Esophagus squamous epithelium (tissue), 5 donors: ENCODE measurements around the gene MYH1. TPM values are rescaled to one million over a fixed set of nuclear protein-coding genes. Genes with fewer than 3 reads are reported as not detected.
"Not testable (repeated sequence)": the region's sequence is repeated elsewhere in the genome, so short reads cannot be mapped to it uniquely, and the experiment has no call there.

Experiments
- DNase-seq: peaks from one replicate; lab custom pipeline; 2025; lab: John Stamatoyannopoulos, UW
- H3K27ac ChIP-seq, 4 donors: fragments of 200-600 bp; sonication (generic); one replicate each; pipeline ENCODE4 v1.5.1; 2016 to 2019; ENCODE audit warnings: mild to moderate bottlenecking in 1 of 4
- H3K27me3 ChIP-seq, 4 donors: fragments of 200-600 bp; sonication (generic); 1 replicate in 3 of 4; 2 replicates in 1 of 4; pipeline versions ENCODE4 v1.5.1 to v1.6.0; 2017 to 2021; ENCODE audit warnings: antibody characterized with exemption in 1 of 4
- H3K36me3 ChIP-seq, 3 donors: fragments of 200-600 bp; sonication (generic); one replicate each; pipeline ENCODE4 v1.5.1; 2016 to 2019
- H3K4me1 ChIP-seq, 3 donors: fragments of 200-600 bp; sonication (generic); one replicate each; pipeline ENCODE4 v1.5.1; 2017 to 2019
- H3K4me3 ChIP-seq, 4 donors: fragments of 200-600 bp; sonication (generic); 1 replicate in 3 of 4; 2 replicates in 1 of 4; pipeline ENCODE4 v1.5.1; 2016 to 2019; ENCODE audit warnings: mild to moderate bottlenecking in 2 of 4, moderate library complexity in 1 of 4
- H3K9me3 ChIP-seq, 3 donors: fragments of 200-600 bp; sonication (generic); one replicate each; pipeline ENCODE4 v1.5.1; 2016 to 2019
- CTCF ChIP-seq, 6 experiments: fragments of 450-650 bp in 4 of 6; fragments of 200-600 bp in 2 of 6; sonication (generic) in 2 of 6; IDR thresholded peaks; one replicate each; pipeline ENCODE4 v1.5.1; 2016 to 2019; ENCODE audit warnings: antibody characterized with exemption in 6 of 6, mild to moderate bottlenecking in 4 of 6, moderate library complexity in 4 of 6
- POLR2A ChIP-seq, 4 donors: fragments of 450-650 bp; IDR thresholded peaks; one replicate each; pipeline ENCODE4 v1.6.1; 2017; ENCODE audit warnings: antibody characterized with exemption in 4 of 4, mild to moderate bottlenecking in 4 of 4, moderate library complexity in 3 of 4
- WGBS, 2 donors: methylation state at CpG; one replicate each; pipeline ENCODE4 v1.1.5; 2018; 5-methylcytosine and 5-hydroxymethylcytosine counted together
- intact Hi-C: fragments of 100-400 bp; cut with DNase I; formaldehyde crosslinking; loops from one replicate; pipeline ENCODE4 v1.15.0; 2022
- total RNA-seq, 4 donors: library from RNA; depleted of rRNA; stranded (reverse); fragments of >200 nt; gene quantifications; one replicate each; pipeline ENCODE4 v1.1.0, GENCODE V29; 2016
- donor health status: DM: yes; HTN: yes; CAD: no.

MYH1 gene
- total RNA-seq, 4 donors from 2014 or later: not detected

- H3K9me3 ChIP-seq: no peaks in the 10 kb centered on the region
- no peak for DNase-seq
- WGBS, 2 donors: 72 to 79% methylated on average over 4 of the region's 4 CpGs
- H3K4me1 ChIP-seq: no peaks in the 10 kb centered on the region
- H3K27me3 ChIP-seq: peaks cover 0 to 4% (median 0%) of the 10 kb centered on the region in 4 donors
- intact Hi-C loops: no loop called here
- no peak overlapping the region for H3K4me3 ChIP-seq
- H3K36me3 ChIP-seq: no peaks in the 10 kb centered on the region
- TF ChIP-seq CTCF (IDR thresholded peaks at IDR 0.05) (no peak), POLR2A (IDR thresholded peaks at IDR 0.05) (no peak)
- H3K27ac ChIP-seq: no peak overlapping the region
Measured at GRCh38 chr17:10550014-10550413, 31.7 kb upstream of the MYH1 start.

- peaks cover 0 to 4% (median 0%) of the 10 kb centered on the region in 4 donors for H3K27me3 ChIP-seq
- TF ChIP-seq POLR2A (IDR thresholded peaks at IDR 0.05) (no peak), CTCF (IDR thresholded peaks at IDR 0.05) (no peak)
- H3K4me1 ChIP-seq: no peaks in the 10 kb centered on the region
- DNase-seq: no peak
- intact Hi-C loops: no loop called here
- H3K9me3 ChIP-seq: no peaks in the 10 kb centered on the region
- H3K4me3 ChIP-seq: no peak within 1 kb of the TSS
- no peaks in the 10 kb centered on the region for H3K36me3 ChIP-seq
- H3K27ac ChIP-seq: no peak within 1 kb of the TSS
- 33 to 49% methylated on average over 9 of the region's 9 CpGs for WGBS, 2 donors
Measured at GRCh38 chr17:10549096-10549842, 30.9 kb upstream of the MYH1 start, which contains the start of gene MYH2. MYH2 (minus strand) TSS chr17:10549658; CDS start chr17:10547920, 1,738 bp downstream.

- H3K36me3 ChIP-seq: no peaks in the 10 kb centered on the region
- H3K4me1 ChIP-seq: no peaks in the 10 kb centered on the region
- H3K9me3 ChIP-seq: no peaks in the 10 kb centered on the region
- H3K27ac ChIP-seq: no peak overlapping the region
- no peak overlapping the region for H3K4me3 ChIP-seq
- no peak for TF ChIP-seq CTCF (IDR thresholded peaks at IDR 0.05)
- TF ChIP-seq POLR2A (IDR thresholded peaks at IDR 0.05): no peak
- DNase-seq: no peak
- 60 to 69% methylated on average over 6 of the region's 6 CpGs for WGBS, 2 donors
- H3K27me3 ChIP-seq: peaks cover 0 to 4% (median 0%) of the 10 kb centered on the region in 4 donors
- intact Hi-C loops: no loop called here
Measured at GRCh38 chr17:10547351-10547750, 29.0 kb upstream of the MYH1 start.

GRCh38 chr17:10543486-10543885 is 25.1 kb upstream of the MYH1 start:
- DNase-seq, H3K27me3 ChIP-seq, H3K36me3 ChIP-seq, H3K4me1 ChIP-seq, intact Hi-C loops, H3K4me3 ChIP-seq, H3K27ac ChIP-seq: not testable (repeated sequence)
- WGBS, 2 donors: 57 to 61% methylated on average over 5 of the region's 5 CpGs
- peaks cover 0 to 18% (median 0%) of the 10 kb centered on the region in 3 donors for H3K9me3 ChIP-seq

- H3K4me3 ChIP-seq, H3K27ac ChIP-seq, H3K36me3 ChIP-seq, H3K27me3 ChIP-seq, H3K4me1 ChIP-seq, intact Hi-C loops, DNase-seq: not testable (repeated sequence)
- 84 to 89% methylated on average over 6 of the region's 6 CpGs for WGBS, 2 donors
- H3K9me3 ChIP-seq: peaks cover 0 to 18% (median 0%) of the 10 kb centered on the region in 3 donors
Measured at GRCh38 chr17:10541179-10541578, 22.8 kb upstream of the MYH1 start.

- Histone ChIP-seq H3K9me3 (no peaks in the 10 kb centered on the region), H3K27me3 (no peaks in the 10 kb centered on the region), H3K27ac (no peak overlapping the region), H3K4me1 (no peaks in the 10 kb centered on the region), H3K36me3 (no peaks in the 10 kb centered on the region), H3K4me3 (no peak overlapping the region)
- intact Hi-C loops: no loop called here
- 44 to 55% methylated on average over 1 of the region's 1 CpG for WGBS, 2 donors
- no peak for TF ChIP-seq CTCF (IDR thresholded peaks at IDR 0.05)
- no peak for DNase-seq
Measured at GRCh38 chr17:10532026-10532425, 13.7 kb upstream of the MYH1 start.
